Measurements from ENCODE around the gene LPCAT3.

GRCh38 chr12:6951551-6952120 lies 66.6 kb downstream of the LPCAT3 start:
- TF ChIP-seq CTCF (IDR thresholded peaks at IDR 0.05) (no peak), POLR2A (IDR thresholded peaks at IDR 0.05) (no peak)
